Smooth muscle cell (in vitro differentiated cells): ENCODE measurements around the gene ZC3H8. TPM values are rescaled to one million over a fixed set of nuclear protein-coding genes. Genes with fewer than 3 reads are reported as not detected.

Experiments used
- DNase-seq: peaks from one replicate; lab custom pipeline; 2025; ENCODE audit not compliant: unreplicated experiment; lab: John Stamatoyannopoulos, UW
- H2AFZ ChIP-seq: fragments of 200-600 bp; sonication (generic); 2 replicates; pipeline ENCODE4 v1.6.0; 2016; ENCODE audit warnings: antibody characterized with exemption, low read depth, mild to moderate bottlenecking
- H3F3A ChIP-seq: fragments of 200-600 bp; sonication (generic); 2 replicates; pipeline ENCODE4 v1.6.0; 2017; ENCODE audit warnings: antibody characterized with exemption, low read depth
- H3K27ac ChIP-seq: fragments of 200-600 bp; sonication (generic); 2 replicates; pipeline ENCODE4 v1.5.1; 2016; ENCODE audit warnings: low read depth, mild to moderate bottlenecking
- H3K27me3 ChIP-seq: fragments of 200-600 bp; sonication (generic); 2 replicates; pipeline ENCODE4 v1.6.1; 2016; ENCODE audit warnings: low read depth, mild to moderate bottlenecking
- H3K36me3 ChIP-seq: fragments of 200-600 bp; sonication (generic); 2 replicates; pipeline ENCODE4 v1.5.1; 2016; ENCODE audit warnings: low read depth
- H3K4me1 ChIP-seq: fragments of 200-600 bp; sonication (generic); 2 replicates; pipeline ENCODE4 v1.5.1; 2016; ENCODE audit warnings: low read depth
- H3K4me2 ChIP-seq: fragments of 200-600 bp; sonication (generic); 2 replicates; pipeline ENCODE4 v1.6.0; 2016; ENCODE audit warnings: mild to moderate bottlenecking
- H3K4me3 ChIP-seq: fragments of 200-600 bp; sonication (generic); 2 replicates; pipeline ENCODE4 v1.5.1; 2016; ENCODE audit warnings: mild to moderate bottlenecking
- H3K79me2 ChIP-seq: fragments of 200-600 bp; sonication (generic); 2 replicates; pipeline ENCODE4 v1.6.0; 2016; ENCODE audit warnings: low read depth, mild to moderate bottlenecking
- H3K9ac ChIP-seq: fragments of 200-600 bp; sonication (generic); 2 replicates; pipeline ENCODE4 v1.6.0; 2016; ENCODE audit warnings: low read depth
- H3K9me3 ChIP-seq: fragments of 200-600 bp; sonication (generic); replicated peaks from 2 replicates; pipeline ENCODE4 v1.5.1; 2016; ENCODE audit warnings: low read depth
- H4K20me1 ChIP-seq: fragments of 200-600 bp; sonication (generic); 2 replicates; pipeline ENCODE4 v1.6.0; 2016; ENCODE audit warnings: low read depth
- WGBS: methylation state at CpG from one replicate; pipeline ENCODE4 v1.1.7; 2016; ENCODE audit warnings: low lambda C conversion rate; 5-methylcytosine and 5-hydroxymethylcytosine counted together
- polyA plus RNA-seq: library from polyadenylated mRNA; unstranded; fragments of >200 nt; fragmentation: Nextera tagmentation; extraction: Ambion mirVana; gene quantifications from 2 replicates; pipeline ENCODE4 v1.2.1, GENCODE V29; 2016
- total RNA-seq: library from RNA; depleted of rRNA; stranded (reverse); fragments of >200 nt; gene quantifications from 2 replicates; pipeline ENCODE4 v1.2.3, GENCODE V29; 2014
- TF ChIP-seq, protein P1 (sequence below): fragments of 200-600 bp; sonication (generic); IDR thresholded peaks from 2 replicates; pipeline ENCODE4 v1.5.1; 2017; ENCODE audit warnings: borderline replicate concordance, mild to moderate bottlenecking, antibody characterized with exemption; ENCODE audit not compliant: insufficient read depth, poor library complexity, severe bottlenecking

Gene ZC3H8
- total and polyA plus RNA-seq, 2 experiments from 2014 or later = 3.2 to 9.1 TPM

DNA sequence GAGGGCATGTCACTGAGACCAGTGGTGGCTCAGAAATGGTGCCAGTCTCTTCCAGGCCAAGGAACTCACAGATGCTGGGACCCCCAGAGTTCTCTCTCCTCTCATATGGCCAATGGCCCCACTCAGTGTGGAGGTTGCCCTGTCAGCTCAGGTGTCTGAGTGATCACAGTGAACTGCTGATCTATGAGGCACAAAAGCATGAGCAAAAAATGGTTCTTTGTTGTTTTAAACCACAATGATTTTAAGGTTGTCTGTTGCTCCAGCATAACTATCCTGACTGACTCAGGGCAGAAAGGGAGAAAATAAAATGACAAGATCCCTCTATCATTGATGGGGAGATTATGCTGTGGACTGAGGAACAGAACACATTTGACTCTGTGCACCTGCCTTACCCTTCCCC is 58.9 kb downstream of the ZC3H8 start:
- Histone ChIP-seq H3K9me3 (no peaks in the 10 kb centered on the region), H3K27ac (no peak overlapping the region), H3K79me2 (no peaks in the 10 kb centered on the region), H3K4me2 (no peak overlapping the region), H3K4me3 (no peak overlapping the region), H3K9ac (no peak overlapping the region), H3F3A (peaks cover 3% of the 10 kb centered on the region), H4K20me1 (no peaks in the 10 kb centered on the region), H3K4me1 (no peaks in the 10 kb centered on the region), H2AFZ (no peak overlapping the region), H3K36me3 (no peaks in the 10 kb centered on the region), H3K27me3 (no peaks in the 10 kb centered on the region)
- TF ChIP-seq, protein P1, sequence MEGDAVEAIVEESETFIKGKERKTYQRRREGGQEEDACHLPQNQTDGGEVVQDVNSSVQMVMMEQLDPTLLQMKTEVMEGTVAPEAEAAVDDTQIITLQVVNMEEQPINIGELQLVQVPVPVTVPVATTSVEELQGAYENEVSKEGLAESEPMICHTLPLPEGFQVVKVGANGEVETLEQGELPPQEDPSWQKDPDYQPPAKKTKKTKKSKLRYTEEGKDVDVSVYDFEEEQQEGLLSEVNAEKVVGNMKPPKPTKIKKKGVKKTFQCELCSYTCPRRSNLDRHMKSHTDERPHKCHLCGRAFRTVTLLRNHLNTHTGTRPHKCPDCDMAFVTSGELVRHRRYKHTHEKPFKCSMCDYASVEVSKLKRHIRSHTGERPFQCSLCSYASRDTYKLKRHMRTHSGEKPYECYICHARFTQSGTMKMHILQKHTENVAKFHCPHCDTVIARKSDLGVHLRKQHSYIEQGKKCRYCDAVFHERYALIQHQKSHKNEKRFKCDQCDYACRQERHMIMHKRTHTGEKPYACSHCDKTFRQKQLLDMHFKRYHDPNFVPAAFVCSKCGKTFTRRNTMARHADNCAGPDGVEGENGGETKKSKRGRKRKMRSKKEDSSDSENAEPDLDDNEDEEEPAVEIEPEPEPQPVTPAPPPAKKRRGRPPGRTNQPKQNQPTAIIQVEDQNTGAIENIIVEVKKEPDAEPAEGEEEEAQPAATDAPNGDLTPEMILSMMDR = no peak
- no peak for DNase-seq

DNA sequence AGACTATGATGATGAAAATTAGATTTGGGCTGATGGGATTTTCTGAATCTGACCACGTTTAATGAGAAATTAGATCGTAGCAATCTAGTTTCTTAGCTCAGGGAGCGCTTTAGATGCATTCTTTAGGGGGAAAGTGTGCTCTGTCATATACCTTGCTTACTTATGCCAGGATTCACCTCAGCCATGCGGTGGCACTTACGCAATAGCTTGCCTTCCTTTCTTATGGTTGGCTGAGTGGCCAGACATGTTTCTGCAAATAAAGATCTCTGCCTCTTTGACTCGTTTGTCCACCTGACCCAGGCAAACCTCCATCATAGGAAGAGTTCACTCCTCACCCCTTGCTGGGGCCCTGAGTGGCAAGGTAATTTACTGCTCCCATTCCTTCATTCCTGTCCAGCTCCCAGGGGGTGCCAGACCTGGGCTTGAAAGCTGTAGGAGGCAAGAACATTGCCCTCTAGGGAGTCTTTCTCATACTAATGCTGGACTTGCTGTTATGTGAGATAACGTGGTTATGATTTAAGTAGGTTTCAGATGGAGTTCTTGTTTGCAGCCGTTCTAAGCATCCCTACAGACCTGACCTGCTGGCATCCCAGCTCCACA is 59.6 kb downstream of the ZC3H8 start:
- Histone ChIP-seq H3K36me3 (no peaks in the 10 kb centered on the region), H3K79me2 (no peaks in the 10 kb centered on the region), H4K20me1 (no peaks in the 10 kb centered on the region), H3K9ac (no peak overlapping the region), H3K4me2 (no peak overlapping the region), H3K9me3 (no peaks in the 10 kb centered on the region), H3F3A (peaks cover 3% of the 10 kb centered on the region), H3K4me3 (no peak overlapping the region), H3K27ac (no peak overlapping the region), H3K27me3 (no peaks in the 10 kb centered on the region), H3K4me1 (no peaks in the 10 kb centered on the region), H2AFZ (no peak overlapping the region)
- 92% methylated on average over 8 of the region's 8 CpGs for WGBS
- DNase-seq = no peak
- TF ChIP-seq, protein P1 = no peak

DNA sequence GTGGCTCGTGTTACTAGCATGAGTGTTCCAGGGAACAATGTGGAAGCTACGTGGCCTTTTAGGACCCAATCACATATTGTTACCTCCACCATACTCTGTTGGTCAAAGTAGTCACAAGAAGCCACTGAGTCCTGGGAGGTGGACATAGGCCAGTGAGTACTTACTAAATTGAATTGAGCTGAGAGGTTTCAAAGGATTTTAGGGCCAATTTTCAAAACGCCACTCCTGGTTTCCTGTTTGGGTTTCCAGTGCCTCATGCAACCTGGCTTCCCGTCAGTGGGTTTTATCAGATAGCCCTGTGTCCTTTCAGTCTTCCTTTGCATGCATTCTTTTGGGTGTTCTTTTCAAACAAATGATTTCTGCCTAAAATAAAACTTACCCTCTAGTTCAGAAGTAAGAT is 60.4 kb downstream of the ZC3H8 start:
- Histone ChIP-seq H3F3A (peaks cover 3% of the 10 kb centered on the region), H3K9ac (no peak overlapping the region), H4K20me1 (no peaks in the 10 kb centered on the region), H3K4me1 (no peaks in the 10 kb centered on the region), H3K4me2 (no peak overlapping the region), H2AFZ (no peak overlapping the region), H3K9me3 (no peaks in the 10 kb centered on the region), H3K4me3 (no peak overlapping the region), H3K36me3 (no peaks in the 10 kb centered on the region), H3K27me3 (no peaks in the 10 kb centered on the region), H3K79me2 (no peaks in the 10 kb centered on the region), H3K27ac (no peak overlapping the region)
- TF ChIP-seq, protein P1 = no peak
- no peak for DNase-seq
- WGBS = 95% methylated on average over 4 of the region's 4 CpGs

DNA sequence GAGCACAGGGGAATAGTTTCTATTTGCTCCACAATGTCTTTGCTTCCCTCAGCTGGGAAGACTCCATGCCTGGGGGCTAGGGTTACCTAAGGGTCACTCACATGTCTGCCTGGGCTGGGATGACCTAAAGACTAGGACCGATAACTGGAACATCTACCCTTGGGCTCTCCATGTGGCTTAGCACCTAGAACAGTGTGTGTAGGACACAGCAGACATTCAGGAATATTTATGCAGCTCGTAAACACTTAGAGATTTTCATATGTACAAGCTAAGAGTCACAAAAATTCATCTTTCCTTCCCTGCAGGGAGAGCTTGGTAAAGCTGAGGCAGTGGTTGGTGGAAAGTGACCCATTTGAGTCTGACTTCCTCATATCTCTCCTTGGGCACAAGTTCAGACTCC is 60.8 kb downstream of the ZC3H8 start:
- no peaks in the 10 kb centered on the region for H3K4me1 ChIP-seq
- TF ChIP-seq, protein P1 = no peak
- H3K4me3 ChIP-seq = no peak overlapping the region
- H3K79me2 ChIP-seq = no peaks in the 10 kb centered on the region
- H3K27ac ChIP-seq = no peak overlapping the region
- no peaks in the 10 kb centered on the region for H3K27me3 ChIP-seq
- no peak for DNase-seq
- H3K9me3 ChIP-seq = no peaks in the 10 kb centered on the region
- H4K20me1 ChIP-seq = no peaks in the 10 kb centered on the region
- H3F3A ChIP-seq = peaks cover 3% of the 10 kb centered on the region
- H3K9ac ChIP-seq = no peak overlapping the region
- H3K36me3 ChIP-seq = no peaks in the 10 kb centered on the region
- H2AFZ ChIP-seq = no peak overlapping the region
- 97% methylated on average over 2 of the region's 2 CpGs for WGBS
- H3K4me2 ChIP-seq = no peak overlapping the region
